ENCODE measurements around the gene LRBA. TPM values are rescaled to one million over a fixed set of nuclear protein-coding genes. Genes with fewer than 3 reads are reported as not detected.

Gene LRBA
- total and polyA plus RNA-seq, 2 of the 4 experiments (the other 2 are of a cell fraction), result 10.2 to 51.6 TPM

DNA sequence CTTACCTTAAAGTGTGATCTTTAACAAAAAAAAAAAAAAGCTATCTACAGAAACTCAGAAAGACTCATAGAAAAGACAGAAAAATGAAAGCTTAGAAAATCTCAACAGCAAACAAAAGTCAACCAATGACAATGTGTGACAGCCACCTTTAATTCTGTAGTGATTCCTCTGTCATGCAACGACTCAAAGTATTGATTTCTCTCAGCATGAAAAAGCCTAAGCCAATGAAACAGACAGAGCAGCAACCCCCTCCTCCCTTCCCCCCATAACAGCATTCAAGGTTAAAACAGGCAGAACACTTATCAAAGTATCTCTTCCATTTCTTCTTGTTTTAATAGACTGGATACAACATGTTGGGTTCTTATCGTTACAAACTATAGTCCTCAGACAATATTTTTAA is 320.6 kb downstream of the LRBA start:
- POLR2A ChIA-PET (ENCODE audit: unreplicated experiment), result no interaction called here
- dilution Hi-C loops (cut with HindIII; ENCODE audit: low sequenced_read_pairs, unreplicated experiment) (no loop called here), intact Hi-C loops (cut with micrococcal nuclease) (no loop called here)

More for the DNA sequence above, 320.6 kb downstream of the LRBA start:
- Histone ChIP-seq H3K4me1 (ENCODE audit: control insufficient read depth, insufficient read depth, low read length) (no peaks in the 10 kb centered on the region), H2BK120ac (ENCODE audit: low read depth, low read length) (no peak overlapping the region), H2BK20ac (ENCODE audit: low read depth, low read length) (no peak overlapping the region), H3K14ac (replicated peaks; ENCODE audit: low read depth, low read length) (no peak overlapping the region), H4K20me1 (ENCODE audit: insufficient read depth, low read length) (no peaks in the 10 kb centered on the region), H4K91ac (ENCODE audit: insufficient read depth, low read depth, low read length) (no peak overlapping the region), H3K36me3 (ENCODE audit: control insufficient read depth, insufficient read depth, low read length) (no peaks in the 10 kb centered on the region), H2AFZ (replicated peaks; ENCODE audit: low read length, poor library complexity) (no peak overlapping the region), H3K27me3 (ENCODE audit: control insufficient read depth, insufficient read depth, low read length) (no peaks in the 10 kb centered on the region), H3K9ac (ENCODE audit: low read depth, low read length) (no peak overlapping the region), H2AK9ac (replicated peaks; ENCODE audit: low read depth, low read length, poor library complexity) (no peak overlapping the region), H2BK5ac (ENCODE audit: low read depth, low read length, poor library complexity, severe bottlenecking) (no peak overlapping the region), H3K23ac (ENCODE audit: low read depth, low read length) (no peak overlapping the region), H3K9me3 (ENCODE audit: control insufficient read depth, insufficient read depth, low read length) (no peaks in the 10 kb centered on the region), H3K56ac (ENCODE audit: extremely low read depth, insufficient read depth, low read length) (no peak overlapping the region), H3K4me2 (ENCODE audit: low read depth, low read length) (no peak overlapping the region), H3K9me1 (ENCODE audit: insufficient read depth, low read length) (no peaks in the 10 kb centered on the region), H4K5ac (ENCODE audit: low read depth, low read length) (no peak overlapping the region), H2AK5ac (ENCODE audit: low read depth, low read length) (no peak overlapping the region), H2BK15ac (ENCODE audit: low read depth, low read length) (no peak overlapping the region), H4K8ac (ENCODE audit: low read depth in 2 of 2, low read length in 2 of 2) (no peak overlapping the region), H3K79me1 (ENCODE audit: low read depth in 1 of 2, low read length in 2 of 2) (no peaks in the 10 kb centered on the region), H3K4ac (ENCODE audit: low read depth, low read length) (no peak overlapping the region), H3K18ac (ENCODE audit: low read depth, low read length) (no peak overlapping the region), H3K4me3 (ENCODE audit: insufficient read depth, low read depth, low read length) (no peak overlapping the region), H3K27ac (ENCODE audit: insufficient read depth, low read length) (no peak overlapping the region)
- no TSS peak for BruUV-seq (replicated peaks)
- CTCF ChIA-PET, result interaction anchor here (0.6 to 0.7 kb wide), 2 partner anchors 16 to 44 kb away, joined by 3 read pairs; no protein-coding TSS in a partner anchor
- in situ Hi-C loops (cut with MboI; ENCODE audit: low sequenced_read_pairs), result no loop called here
- WGBS, 2 experiments (ENCODE audit: extremely low coverage in 2 of 2, insufficient read length in 1 of 2), result no CpG with 5 or more reads among the region's 2 CpGs
- TF ChIP-seq CHD1 (IDR thresholded peaks at IDR 0.05; ENCODE audit: low read depth, low read length), result no peak
- no peak for TF ChIP-seq RFX5 (IDR thresholded peaks at IDR 0.05; ENCODE audit: low read depth, low read length)
- no peak for TF ChIP-seq FOS (IDR thresholded peaks at IDR 0.05; ENCODE audit: low read depth, low read length)
- TF ChIP-seq RAD21 (IDR thresholded peaks at IDR 0.05; ENCODE audit: low read length), result no peak
- no peak for TF ChIP-seq BHLHE40 (IDR thresholded peaks at IDR 0.05; ENCODE audit: low read depth, low read length)
- TF ChIP-seq, protein P1, sequence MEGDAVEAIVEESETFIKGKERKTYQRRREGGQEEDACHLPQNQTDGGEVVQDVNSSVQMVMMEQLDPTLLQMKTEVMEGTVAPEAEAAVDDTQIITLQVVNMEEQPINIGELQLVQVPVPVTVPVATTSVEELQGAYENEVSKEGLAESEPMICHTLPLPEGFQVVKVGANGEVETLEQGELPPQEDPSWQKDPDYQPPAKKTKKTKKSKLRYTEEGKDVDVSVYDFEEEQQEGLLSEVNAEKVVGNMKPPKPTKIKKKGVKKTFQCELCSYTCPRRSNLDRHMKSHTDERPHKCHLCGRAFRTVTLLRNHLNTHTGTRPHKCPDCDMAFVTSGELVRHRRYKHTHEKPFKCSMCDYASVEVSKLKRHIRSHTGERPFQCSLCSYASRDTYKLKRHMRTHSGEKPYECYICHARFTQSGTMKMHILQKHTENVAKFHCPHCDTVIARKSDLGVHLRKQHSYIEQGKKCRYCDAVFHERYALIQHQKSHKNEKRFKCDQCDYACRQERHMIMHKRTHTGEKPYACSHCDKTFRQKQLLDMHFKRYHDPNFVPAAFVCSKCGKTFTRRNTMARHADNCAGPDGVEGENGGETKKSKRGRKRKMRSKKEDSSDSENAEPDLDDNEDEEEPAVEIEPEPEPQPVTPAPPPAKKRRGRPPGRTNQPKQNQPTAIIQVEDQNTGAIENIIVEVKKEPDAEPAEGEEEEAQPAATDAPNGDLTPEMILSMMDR (conservative IDR thresholded peaks at IDR 0.05; ENCODE audit: low read depth, low read length), result no peak
- no peak for TF ChIP-seq MXI1 (IDR thresholded peaks at IDR 0.05; ENCODE audit: borderline replicate concordance, low read depth, low read length)
- no peak for TF ChIP-seq NFE2L2 (IDR thresholded peaks at IDR 0.05; ENCODE audit: low read depth, low read length)
- TF ChIP-seq MAZ (IDR thresholded peaks at IDR 0.05; ENCODE audit: borderline replicate concordance, low read depth, low read length), result no peak
- TF ChIP-seq MAFK (IDR thresholded peaks at IDR 0.05; ENCODE audit: low read depth, low read length), result no peak
- TF ChIP-seq CEBPB (IDR thresholded peaks at IDR 0.05; ENCODE audit: low read depth, low read length), result no peak
- TF ChIP-seq, protein P2, sequence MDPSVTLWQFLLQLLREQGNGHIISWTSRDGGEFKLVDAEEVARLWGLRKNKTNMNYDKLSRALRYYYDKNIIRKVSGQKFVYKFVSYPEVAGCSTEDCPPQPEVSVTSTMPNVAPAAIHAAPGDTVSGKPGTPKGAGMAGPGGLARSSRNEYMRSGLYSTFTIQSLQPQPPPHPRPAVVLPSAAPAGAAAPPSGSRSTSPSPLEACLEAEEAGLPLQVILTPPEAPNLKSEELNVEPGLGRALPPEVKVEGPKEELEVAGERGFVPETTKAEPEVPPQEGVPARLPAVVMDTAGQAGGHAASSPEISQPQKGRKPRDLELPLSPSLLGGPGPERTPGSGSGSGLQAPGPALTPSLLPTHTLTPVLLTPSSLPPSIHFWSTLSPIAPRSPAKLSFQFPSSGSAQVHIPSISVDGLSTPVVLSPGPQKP (IDR thresholded peaks at IDR 0.05; ENCODE audit: borderline replicate concordance, low read depth, low read length), result no peak
- TF ChIP-seq, protein P3, sequence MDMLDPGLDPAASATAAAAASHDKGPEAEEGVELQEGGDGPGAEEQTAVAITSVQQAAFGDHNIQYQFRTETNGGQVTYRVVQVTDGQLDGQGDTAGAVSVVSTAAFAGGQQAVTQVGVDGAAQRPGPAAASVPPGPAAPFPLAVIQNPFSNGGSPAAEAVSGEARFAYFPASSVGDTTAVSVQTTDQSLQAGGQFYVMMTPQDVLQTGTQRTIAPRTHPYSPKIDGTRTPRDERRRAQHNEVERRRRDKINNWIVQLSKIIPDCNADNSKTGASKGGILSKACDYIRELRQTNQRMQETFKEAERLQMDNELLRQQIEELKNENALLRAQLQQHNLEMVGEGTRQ (IDR thresholded peaks at IDR 0.05; ENCODE audit: low read depth, low read length), result no peak
- TF ChIP-seq RCOR1 (IDR thresholded peaks at IDR 0.05; ENCODE audit: insufficient replicate concordance, low read length), result no peak
- no peak for TF ChIP-seq SMC3 (IDR thresholded peaks at IDR 0.05; ENCODE audit: low read depth, low read length)
- TF ChIP-seq POLR2A (IDR thresholded peaks at IDR 0.05; ENCODE audit: low read depth, low read length), result no peak
- DNase-seq (no peak), ATAC-seq (ENCODE audit: low read depth) (no peak)
